ENCODE data around the gene ITPRIP. TPM values are rescaled to one million over a fixed set of nuclear protein-coding genes. Genes with fewer than 3 reads are reported as not detected.

Gene ITPRIP
- polyA plus RNA-seq, 1 of the 3 experiments (the other 2 are of a cell fraction) = 22.1 TPM

DNA sequence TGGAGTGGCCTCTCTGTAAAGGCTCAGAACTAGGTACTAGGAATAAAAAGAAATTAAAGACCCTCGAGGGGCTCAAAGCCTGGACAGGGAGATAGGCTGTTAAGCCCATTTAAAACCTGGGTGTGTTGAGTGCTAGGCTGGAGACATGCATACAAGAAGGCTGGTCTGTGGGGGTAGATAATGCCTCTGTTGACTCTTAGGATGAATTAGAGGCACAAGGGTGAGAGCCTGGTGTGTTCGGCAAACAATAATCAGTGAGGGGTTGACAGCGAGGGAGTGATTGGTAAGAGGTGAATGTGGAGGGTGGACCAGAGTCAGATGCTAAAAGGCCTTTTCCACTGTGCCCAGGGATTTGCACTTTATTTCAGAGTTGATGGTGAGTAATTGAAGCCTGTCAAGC is 56.6 kb downstream of the ITPRIP start:
- Histone ChIP-seq H3K79me2 (ENCODE audit: insufficient read depth) (no peaks in the 10 kb centered on the region), H3F3A (replicated peaks; ENCODE audit: insufficient read depth) (no peaks in the 10 kb centered on the region), H3K27me3 (ENCODE audit: insufficient read depth) (no peaks in the 10 kb centered on the region), H3K9me3 (no peaks in the 10 kb centered on the region), H3K4me3 (ENCODE audit: low read depth in 2 of 2, low read length in 1 of 2) (no peak overlapping the region), H2AFZ (ENCODE audit: low read depth) (no peak overlapping the region), H3K4me2 (no peak overlapping the region), H3K4me1 (ENCODE audit: control insufficient read depth in 1 of 2, insufficient read depth in 2 of 2, low read depth in 1 of 2, low read length in 1 of 2) (no peaks in the 10 kb centered on the region), H4K20me1 (ENCODE audit: insufficient read depth) (no peaks in the 10 kb centered on the region), H3K27ac (ENCODE audit: low read depth in 2 of 2, low read length in 1 of 2) (no peak overlapping the region), H3K9ac (no peak overlapping the region), H3K9me2 (no peaks in the 10 kb centered on the region), H3K36me3 (replicated peaks in 1 of 2; ENCODE audit: control insufficient read depth in 1 of 2, insufficient read depth in 2 of 2, low read length in 1 of 2) (no peaks in the 10 kb centered on the region)
- CTCF ChIA-PET = interaction anchor here (0.7 to 8.7 kb wide), 5 partner anchors 9 to 72 kb away, joined by 3 to 55 read pairs (median 4); partner anchors contain the start of gene CFAP58
- POLR2A ChIA-PET = no interaction called here
- DNase-seq = no peak
- 61% methylated on average over 3 of the region's 3 CpGs for WGBS (ENCODE audit: low lambda C conversion rate)
- TF ChIP-seq MAX (IDR thresholded peaks at IDR 0.05; ENCODE audit: low read depth) = no peak
- TF ChIP-seq TEAD4 (IDR thresholded peaks at IDR 0.05; ENCODE audit: borderline replicate concordance, insufficient read depth) = no peak
- no peak for TF ChIP-seq PBX3 (IDR thresholded peaks at IDR 0.05)
- no peak for TF ChIP-seq NRF1 (IDR thresholded peaks at IDR 0.05; ENCODE audit: low read depth, low read length)
- TF ChIP-seq GATA2 (CRISPR knock-in tag; IDR thresholded peaks at IDR 0.05) = no peak
- no peak for TF ChIP-seq IRF3 (IDR thresholded peaks at IDR 0.05; ENCODE audit: low read depth, low read length)

GRCh38 chr10:104279550-104280259 is 58.6 kb downstream of the ITPRIP start:
- CTCF ChIA-PET = interaction anchor here (0.9 to 8.7 kb wide), 5 partner anchors 9 to 74 kb away, joined by 3 to 118 read pairs (median 9); partner anchors contain the start of gene CFAP58
- H3K4me3 ChIP-seq (ENCODE audit: low read depth in 2 of 2, low read length in 1 of 2) = no peak overlapping the region
- no peaks in the 10 kb centered on the region for H3K9me3 ChIP-seq
- peaks cover 0 to 2% of the 10 kb centered on the region in 2 experiments; a peak in 1 of 4 replicates for H3K4me1 ChIP-seq (ENCODE audit: control insufficient read depth in 1 of 2, insufficient read depth in 2 of 2, low read depth in 1 of 2, low read length in 1 of 2)
- H3K36me3 ChIP-seq (replicated peaks in 1 of 2; ENCODE audit: control insufficient read depth in 1 of 2, insufficient read depth in 2 of 2, low read length in 1 of 2) = no peaks in the 10 kb centered on the region
- H3K9me2 ChIP-seq = no peaks in the 10 kb centered on the region
- DNase-seq = no peak
- H3F3A ChIP-seq (replicated peaks; ENCODE audit: insufficient read depth) = no peaks in the 10 kb centered on the region
- no peak for TF ChIP-seq FOXM1 (IDR thresholded peaks at IDR 0.05; ENCODE audit: low read depth)
- no peak overlapping the region for H3K4me2 ChIP-seq
- H3K79me2 ChIP-seq (ENCODE audit: insufficient read depth) = no peaks in the 10 kb centered on the region
- H4K20me1 ChIP-seq (ENCODE audit: insufficient read depth) = no peaks in the 10 kb centered on the region
- POLR2A ChIA-PET = no interaction called here
- no peak overlapping the region for H3K9ac ChIP-seq
- no peaks in the 10 kb centered on the region for H3K27me3 ChIP-seq (ENCODE audit: insufficient read depth)
- 76% methylated on average over 3 of the region's 3 CpGs for WGBS (ENCODE audit: low lambda C conversion rate)
- H3K27ac ChIP-seq (ENCODE audit: low read depth in 2 of 2, low read length in 1 of 2) = no peak overlapping the region
- H2AFZ ChIP-seq (ENCODE audit: low read depth) = no peak overlapping the region

DNA sequence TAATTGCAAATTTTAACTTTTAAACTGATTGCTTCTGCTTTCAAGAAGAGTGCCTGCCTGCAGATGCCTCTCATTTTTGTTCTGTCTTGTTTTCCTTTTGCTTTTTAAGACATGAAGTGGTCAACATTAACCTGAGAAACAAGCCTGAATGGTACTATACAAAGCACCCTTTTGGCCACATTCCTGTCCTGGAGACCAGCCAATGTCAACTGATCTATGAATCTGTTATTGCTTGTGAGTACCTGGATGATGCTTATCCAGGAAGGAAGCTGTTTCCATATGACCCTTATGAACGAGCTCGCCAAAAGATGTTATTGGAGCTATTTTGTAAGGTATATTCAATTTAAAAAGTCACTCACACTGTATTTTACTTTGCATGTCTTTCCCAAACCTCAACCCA is 60.5 kb downstream of the ITPRIP start:
- H2AFZ ChIP-seq (ENCODE audit: low read depth) = no peak overlapping the region
- DNase-seq = no peak
- H3K4me1 ChIP-seq (ENCODE audit: control insufficient read depth in 1 of 2, insufficient read depth in 2 of 2, low read depth in 1 of 2, low read length in 1 of 2) = peaks cover 2 to 11% of the 10 kb centered on the region in 2 experiments; a peak in 2 of 4 replicates
- no peaks in the 10 kb centered on the region for H3K9me3 ChIP-seq
- H4K20me1 ChIP-seq (ENCODE audit: insufficient read depth) = no peaks in the 10 kb centered on the region
- CTCF ChIA-PET = interaction anchor here (0.6 to 8.7 kb wide), 6 partner anchors 13 to 345 kb away, joined by 3 to 118 read pairs (median 6); partner anchors contain the start of gene CFAP58
- H3K27ac ChIP-seq (ENCODE audit: low read depth in 2 of 2, low read length in 1 of 2) = no peak overlapping the region
- no peaks in the 10 kb centered on the region for H3K27me3 ChIP-seq (ENCODE audit: insufficient read depth)
- POLR2A ChIA-PET = no interaction called here
- H3F3A ChIP-seq (replicated peaks; ENCODE audit: insufficient read depth) = peaks cover 14% of the 10 kb centered on the region
- H3K4me3 ChIP-seq (ENCODE audit: low read depth in 2 of 2, low read length in 1 of 2) = no peak overlapping the region
- no peaks in the 10 kb centered on the region for H3K79me2 ChIP-seq (ENCODE audit: insufficient read depth)
- 95% methylated on average over 2 of the region's 2 CpGs for whole genome bisulfite sequencing (ENCODE audit: low lambda C conversion rate)
- H3K4me2 ChIP-seq = no peak overlapping the region
- H3K36me3 ChIP-seq (replicated peaks in 1 of 2; ENCODE audit: control insufficient read depth in 1 of 2, insufficient read depth in 2 of 2, low read length in 1 of 2) = no peaks in the 10 kb centered on the region
- no peak overlapping the region for H3K9ac ChIP-seq
- H3K9me2 ChIP-seq = no peaks in the 10 kb centered on the region
- no peak for TF ChIP-seq TEAD4 (IDR thresholded peaks at IDR 0.05; ENCODE audit: borderline replicate concordance, insufficient read depth)
- no peak for TF ChIP-seq POLR2AphosphoS5 (IDR thresholded peaks at IDR 0.05; ENCODE audit: low read depth, low read length)
- no peak for TF ChIP-seq FOSL2 (IDR thresholded peaks at IDR 0.05; ENCODE audit: borderline replicate concordance, low read depth)
- no peak for TF ChIP-seq GABPA (IDR thresholded peaks at IDR 0.05; ENCODE audit: low read depth)
- TF ChIP-seq RAD21 (IDR thresholded peaks at IDR 0.05; ENCODE audit: low read length) = no peak
- no peak for TF ChIP-seq RFX5 (IDR thresholded peaks at IDR 0.05; ENCODE audit: low read length)
- TF ChIP-seq CHD2 (IDR thresholded peaks at IDR 0.05; ENCODE audit: low read length, partially characterized antibody) = no peak
- no peak for TF ChIP-seq NFIC (IDR thresholded peaks at IDR 0.05; ENCODE audit: borderline replicate concordance)
- no peak for TF ChIP-seq FOXJ3 (CRISPR knock-in tag; IDR thresholded peaks at IDR 0.05)
- no peak for TF ChIP-seq IRF3 (IDR thresholded peaks at IDR 0.05; ENCODE audit: low read depth, low read length)
- no peak for TF ChIP-seq SIN3A (IDR thresholded peaks at IDR 0.05; ENCODE audit: borderline replicate concordance, low read depth, low read length)
- TF ChIP-seq TCF12 (IDR thresholded peaks at IDR 0.05) = no peak
- no peak for TF ChIP-seq RCOR1 (IDR thresholded peaks at IDR 0.05; ENCODE audit: low read length)
- no peak for TF ChIP-seq JUND (IDR thresholded peaks at IDR 0.05)
- TF ChIP-seq EP300 (IDR thresholded peaks at IDR 0.05; ENCODE audit: borderline replicate concordance in 1 of 2, low read depth in 1 of 2, low read length in 1 of 2) = no peak

Measured in SK-N-SH (cell line).